ENCODE data around the gene SUN2. TPM values are rescaled to one million over a fixed set of nuclear protein-coding genes. Genes with fewer than 3 reads are reported as not detected.

SUN2 gene
- total RNA-seq, 1 donor from 2014 or later: 16.2 TPM

DNA sequence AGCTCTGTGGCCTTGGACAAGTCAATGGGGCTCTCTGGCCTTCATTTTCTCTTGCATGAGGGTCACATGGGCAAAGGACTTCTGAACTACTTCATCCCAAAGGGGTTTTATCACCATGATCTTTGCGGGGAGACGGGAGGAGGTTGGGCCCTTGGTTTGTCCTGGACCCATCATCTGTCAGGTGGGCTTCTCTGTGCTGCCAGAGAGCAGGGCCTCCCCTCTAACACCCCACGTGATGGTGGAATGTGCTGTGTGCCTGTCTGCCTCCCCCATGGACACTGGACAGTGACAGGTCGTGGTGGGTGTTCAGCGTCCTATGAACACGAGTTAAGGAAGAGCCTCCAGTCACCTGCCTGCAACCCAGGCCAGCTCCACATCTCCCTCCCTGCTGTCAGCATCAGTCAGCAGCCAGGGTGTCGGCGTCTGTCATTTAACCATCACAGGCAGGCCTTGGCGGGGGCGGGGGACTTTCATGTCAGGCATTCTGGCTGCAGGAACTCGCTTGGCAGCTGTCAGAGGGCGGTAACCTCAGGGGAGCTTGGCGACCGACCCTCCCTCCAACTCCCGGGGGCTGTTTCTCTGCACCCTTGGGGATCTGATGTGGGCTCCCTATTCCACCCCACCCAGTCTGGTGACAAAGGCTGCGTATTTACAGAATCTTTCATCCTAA lies 2.6 kb upstream of the SUN2 start:
- Mint-ChIP-seq H3K4me1 (peaks cover 48% of the 10 kb centered on the region), H3K27ac (no peak overlapping the region), H3K27me3 (ENCODE audit: insufficient read depth, low read depth) (peaks cover 2% of the 10 kb centered on the region), H3K9me3 (no peaks in the 10 kb centered on the region), H3K36me3 (no peaks in the 10 kb centered on the region), H3K4me3 (peak overlapping the region; percentile 42)
- Histone ChIP-seq H3K9me3 (ENCODE audit: low read depth) (no peaks in the 10 kb centered on the region), H3K27ac (no peak overlapping the region), H3K4me3 (no peak overlapping the region), H3K4me1 (peaks cover 30% of the 10 kb centered on the region), H4K20me1 (ENCODE audit: low read depth) (peaks cover 9% of the 10 kb centered on the region), H2AFZ (replicated peaks) (no peak overlapping the region), H3K4me2 (no peak overlapping the region), H3F3A (ENCODE audit: low read depth) (peaks cover 34% of the 10 kb centered on the region), H3K9ac (no peak overlapping the region), H3K27me3 (peaks cover 17% of the 10 kb centered on the region), H3K36me3 (no peaks in the 10 kb centered on the region), H3K79me2 (ENCODE audit: low read depth) (no peaks in the 10 kb centered on the region)
- TF ChIP-seq EZH2phosphoT487 (IDR thresholded peaks at IDR 0.05) (no peak), EZH2 (IDR thresholded peaks at IDR 0.05) (no peak)
- TF ChIP-seq, protein P1, sequence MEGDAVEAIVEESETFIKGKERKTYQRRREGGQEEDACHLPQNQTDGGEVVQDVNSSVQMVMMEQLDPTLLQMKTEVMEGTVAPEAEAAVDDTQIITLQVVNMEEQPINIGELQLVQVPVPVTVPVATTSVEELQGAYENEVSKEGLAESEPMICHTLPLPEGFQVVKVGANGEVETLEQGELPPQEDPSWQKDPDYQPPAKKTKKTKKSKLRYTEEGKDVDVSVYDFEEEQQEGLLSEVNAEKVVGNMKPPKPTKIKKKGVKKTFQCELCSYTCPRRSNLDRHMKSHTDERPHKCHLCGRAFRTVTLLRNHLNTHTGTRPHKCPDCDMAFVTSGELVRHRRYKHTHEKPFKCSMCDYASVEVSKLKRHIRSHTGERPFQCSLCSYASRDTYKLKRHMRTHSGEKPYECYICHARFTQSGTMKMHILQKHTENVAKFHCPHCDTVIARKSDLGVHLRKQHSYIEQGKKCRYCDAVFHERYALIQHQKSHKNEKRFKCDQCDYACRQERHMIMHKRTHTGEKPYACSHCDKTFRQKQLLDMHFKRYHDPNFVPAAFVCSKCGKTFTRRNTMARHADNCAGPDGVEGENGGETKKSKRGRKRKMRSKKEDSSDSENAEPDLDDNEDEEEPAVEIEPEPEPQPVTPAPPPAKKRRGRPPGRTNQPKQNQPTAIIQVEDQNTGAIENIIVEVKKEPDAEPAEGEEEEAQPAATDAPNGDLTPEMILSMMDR (IDR thresholded peaks at IDR 0.05): no peak
- no peak for DNase-seq (ENCODE audit: low spot score)

- Mint-ChIP-seq H3K4me1 (peaks cover 42% of the 10 kb centered on the region), H3K36me3 (no peaks in the 10 kb centered on the region), H3K27ac (no peak overlapping the region), H3K9me3 (no peaks in the 10 kb centered on the region), H3K27me3 (ENCODE audit: insufficient read depth, low read depth) (peaks cover 5% of the 10 kb centered on the region), H3K4me3 (peak overlapping the region; percentile 14)
- Histone ChIP-seq H3K4me1 (peaks cover 30% of the 10 kb centered on the region), H3K9ac (no peak overlapping the region), H3F3A (ENCODE audit: low read depth) (peaks cover 34% of the 10 kb centered on the region), H2AFZ (replicated peaks) (no peak overlapping the region), H3K9me3 (ENCODE audit: low read depth) (no peaks in the 10 kb centered on the region), H4K20me1 (ENCODE audit: low read depth) (peaks cover 9% of the 10 kb centered on the region), H3K36me3 (no peaks in the 10 kb centered on the region), H3K79me2 (ENCODE audit: low read depth) (no peaks in the 10 kb centered on the region), H3K4me2 (no peak overlapping the region), H3K27me3 (peaks cover 17% of the 10 kb centered on the region), H3K4me3 (no peak overlapping the region), H3K27ac (no peak overlapping the region)
- no peak for TF ChIP-seq EZH2phosphoT487 (IDR thresholded peaks at IDR 0.05)
- TF ChIP-seq, protein P1 (IDR thresholded peaks at IDR 0.05): no peak
- TF ChIP-seq EZH2 (IDR thresholded peaks at IDR 0.05): no peak
- no peak for DNase-seq (ENCODE audit: low spot score)
These were observed 1.6 kb upstream of the SUN2 start for GRCh38 chr22:38757464-38757757.

GRCh38 chr22:38756711-38757463 lies 1.1 kb upstream of the SUN2 start:
- H3K36me3 Mint-ChIP-seq: no peaks in the 10 kb centered on the region
- Histone ChIP-seq H3K79me2 (ENCODE audit: low read depth) (no peaks in the 10 kb centered on the region), H4K20me1 (ENCODE audit: low read depth) (peaks cover 11% of the 10 kb centered on the region), H3K4me3 (peak overlapping the region; percentile 95), H3K36me3 (no peaks in the 10 kb centered on the region), H2AFZ (replicated peaks) (no peak overlapping the region), H3F3A (ENCODE audit: low read depth) (peaks cover 34% of the 10 kb centered on the region), H3K4me1 (peaks cover 30% of the 10 kb centered on the region), H3K4me2 (peak overlapping the region; percentile 87), H3K27me3 (peaks cover 17% of the 10 kb centered on the region), H3K27ac (no peak overlapping the region), H3K9me3 (ENCODE audit: low read depth) (no peaks in the 10 kb centered on the region), H3K9ac (no peak overlapping the region)
- no peak for DNase-seq (ENCODE audit: low spot score)
- peaks cover 41% of the 10 kb centered on the region for H3K4me1 Mint-ChIP-seq
- TF ChIP-seq EZH2 (IDR thresholded peaks at IDR 0.05) (no peak), EZH2phosphoT487 (IDR thresholded peaks at IDR 0.05) (no peak)
- TF ChIP-seq, protein P1 (IDR thresholded peaks at IDR 0.05): no peak
- H3K9me3 Mint-ChIP-seq: no peaks in the 10 kb centered on the region
- H3K4me3 Mint-ChIP-seq: peak overlapping the region; percentile 89
- H3K27ac Mint-ChIP-seq: no peak overlapping the region
- peaks cover 5% of the 10 kb centered on the region for H3K27me3 Mint-ChIP-seq (ENCODE audit: insufficient read depth, low read depth)
